Retinal pigment epithelial cell (primary cell): ENCODE data around the gene RHBG.

Source experiments
- DNase-seq: peaks from one replicate; pipeline ENCODE4 v3.0.0-alpha.2; 2010; ENCODE audit warnings: low read depth
- H3K4me3 ChIP-seq: 2 replicates; pipeline ENCODE4 v1.5.1; 2011; ENCODE audit warnings: mild to moderate bottlenecking, low read length, control low read depth, moderate library complexity
- CTCF ChIP-seq: conservative IDR thresholded peaks from 2 replicates; pipeline ENCODE4 v1.5.1; 2011; ENCODE audit warnings: low read depth, low read length, control low read depth, inconsistent platforms

The RHBG gene

GRCh38 chr1:156433032-156433431 lies 64.0 kb downstream of the RHBG start:
- DNase-seq: no peak
- TF ChIP-seq CTCF: no peak
- no peak overlapping the region for H3K4me3 ChIP-seq

DNA sequence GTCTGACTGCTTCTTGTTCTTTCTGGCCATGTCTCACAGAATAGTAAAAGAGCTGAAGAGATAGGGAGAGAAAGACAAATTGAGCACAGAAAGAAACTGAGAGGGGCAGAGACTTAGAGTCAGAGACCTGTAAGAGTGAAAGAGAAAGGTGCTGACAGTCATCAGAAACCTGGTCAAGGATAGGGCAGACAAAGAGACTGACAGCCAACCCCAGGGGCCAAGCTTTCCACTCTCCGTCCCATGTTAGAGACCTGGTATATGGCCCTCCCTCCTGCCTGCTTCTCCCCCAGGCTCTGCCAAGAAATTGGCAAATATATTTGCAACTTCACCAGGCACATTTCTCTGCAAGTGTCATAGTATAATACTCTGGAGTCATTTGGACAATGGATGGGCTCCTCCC lies 64.6 kb downstream of the RHBG start:
- no peak for DNase-seq
- TF ChIP-seq CTCF: no peak
- no peak overlapping the region for H3K4me3 ChIP-seq
